Left lobe of liver (tissue), 2 donors: Measurements from ENCODE around the gene TFF3. TPM values are rescaled to one million over a fixed set of nuclear protein-coding genes. Genes with fewer than 3 reads are reported as not detected.

Experiments used
- ATAC-seq: fragments of 200-7000 bp; cut with Tn5 transposase; one replicate; pipeline ENCODE4 v1.9.1; 2020; ENCODE audit warnings: mild to moderate bottlenecking, moderate library complexity
- DNase-seq: peaks from one replicate; pipeline ENCODE4 v3.0.0-alpha.2; 2020; ENCODE audit warnings: low spot score
- total RNA-seq: library from RNA; stranded (reverse); gene quantifications from one replicate; pipeline ENCODE4 v1.2.1, GENCODE V29; 2021
- donor health status: DM: no; HTN: no; CAD: no; lungs with moderate emphysema.
- donor health status: DM: no; HTN: yes; CAD: no.

Gene TFF3
- total RNA-seq, 1 donor from 2014 or later = 4.1 TPM

- ATAC-seq (no peak), DNase-seq (no peak)
Measured at GRCh38 chr21:42272984-42273600, 42.1 kb downstream of the TFF3 start.

DNA sequence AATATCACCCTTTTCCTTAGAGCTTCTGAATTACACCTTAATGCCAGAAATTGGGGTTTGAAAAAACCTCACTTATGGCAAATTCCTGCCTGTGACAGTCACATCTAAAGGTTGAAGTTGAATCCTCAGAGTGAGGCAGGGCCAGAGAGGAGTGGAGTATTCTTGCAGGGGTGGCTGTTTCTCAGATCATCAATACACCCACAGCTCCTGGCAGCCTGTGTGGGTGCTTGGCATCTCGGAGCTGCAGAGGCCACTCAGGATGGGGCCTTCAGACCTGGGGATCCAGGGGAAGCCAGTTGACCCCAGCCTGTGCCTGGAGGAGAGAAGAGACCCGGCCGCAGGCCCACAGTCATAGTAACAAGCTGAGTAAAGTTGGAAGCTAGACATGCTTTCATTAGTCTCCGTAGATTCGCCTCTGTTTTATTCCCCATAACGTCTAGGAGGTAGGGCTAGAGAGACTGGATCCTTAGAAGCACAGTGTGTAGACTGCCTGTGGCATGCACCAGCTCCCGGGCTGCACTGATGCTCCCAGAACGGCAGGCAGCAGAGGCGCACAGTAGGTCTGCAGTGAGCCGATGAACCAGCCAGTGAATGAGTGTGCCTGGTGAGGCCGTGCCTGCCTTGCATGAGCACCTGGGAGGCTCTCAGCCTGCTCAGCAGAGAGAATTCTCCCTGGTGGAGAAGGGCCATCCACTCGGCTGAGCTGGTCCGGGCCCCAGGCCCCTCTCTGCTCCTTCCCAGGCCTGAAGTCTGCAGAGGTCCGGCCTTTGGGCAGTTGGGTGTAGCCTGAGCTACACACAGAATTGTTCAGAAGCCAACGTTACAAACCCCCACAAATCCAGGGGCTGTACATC, 42.9 kb downstream of the TFF3 start:
- ATAC-seq = no peak
- DNase-seq = no peak

- DNase-seq = no peak
- no peak for ATAC-seq
Measured at GRCh38 chr21:42271065-42271464, 44.1 kb downstream of the TFF3 start.

DNA sequence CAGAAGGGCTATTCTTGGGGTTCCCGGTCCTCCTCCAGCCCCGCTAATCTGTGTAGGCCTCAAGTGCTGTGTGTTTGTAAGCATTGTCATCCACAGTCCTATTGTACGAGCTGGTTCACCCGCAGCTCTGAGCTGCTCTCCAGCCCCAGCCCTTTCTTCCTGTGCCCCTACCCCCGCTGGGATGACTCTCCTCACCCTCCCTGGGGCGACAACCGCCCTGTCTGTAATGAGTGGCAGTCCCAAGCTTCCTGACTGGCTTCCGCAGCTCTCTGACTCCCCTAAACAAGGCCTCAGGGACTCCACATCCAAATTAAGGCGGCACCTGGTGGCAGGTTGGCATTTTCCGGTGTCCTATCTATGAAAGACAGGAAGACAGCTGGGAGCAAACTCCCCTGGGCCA, 45.8 kb downstream of the TFF3 start:
- DNase-seq (no peak), ATAC-seq (no peak)

GRCh38 chr21:42266971-42267556, 48.1 kb downstream of the TFF3 start:
- no peak for ATAC-seq
- no peak for DNase-seq

- no peak for DNase-seq
- ATAC-seq = no peak
Measured at GRCh38 chr21:42265231-42265812, 49.9 kb downstream of the TFF3 start.

GRCh38 chr21:42264245-42265195, 50.7 kb downstream of the TFF3 start:
- ATAC-seq = no peak
- DNase-seq = no peak

DNA sequence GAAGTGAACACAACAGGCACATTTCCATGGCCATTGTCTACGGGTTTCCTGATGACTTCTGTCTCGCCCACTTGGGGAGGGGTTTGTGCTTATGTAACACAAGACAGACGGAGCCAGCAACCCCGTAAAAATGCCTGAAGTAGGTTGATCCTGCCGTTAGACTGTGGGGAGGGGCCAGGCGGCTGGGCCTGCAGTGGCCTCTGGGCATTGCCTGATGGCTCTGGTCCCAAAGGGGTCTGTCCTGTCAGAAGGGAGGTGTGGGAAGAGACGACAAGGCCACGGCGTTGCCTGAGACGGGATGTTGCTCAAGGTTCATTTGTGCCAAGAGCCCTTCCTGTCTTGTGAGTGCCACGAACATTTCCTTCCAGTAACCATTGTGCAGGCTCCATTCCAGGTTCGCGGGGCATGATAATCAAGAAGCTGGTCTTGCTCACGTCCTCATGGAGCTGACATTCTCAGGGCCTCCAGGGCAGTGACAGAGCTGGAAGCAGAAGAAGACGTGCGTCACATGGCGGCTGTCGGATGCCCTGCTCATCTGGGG, 51.5 kb downstream of the TFF3 start:
- peak; percentile 54 for ATAC-seq

DNA sequence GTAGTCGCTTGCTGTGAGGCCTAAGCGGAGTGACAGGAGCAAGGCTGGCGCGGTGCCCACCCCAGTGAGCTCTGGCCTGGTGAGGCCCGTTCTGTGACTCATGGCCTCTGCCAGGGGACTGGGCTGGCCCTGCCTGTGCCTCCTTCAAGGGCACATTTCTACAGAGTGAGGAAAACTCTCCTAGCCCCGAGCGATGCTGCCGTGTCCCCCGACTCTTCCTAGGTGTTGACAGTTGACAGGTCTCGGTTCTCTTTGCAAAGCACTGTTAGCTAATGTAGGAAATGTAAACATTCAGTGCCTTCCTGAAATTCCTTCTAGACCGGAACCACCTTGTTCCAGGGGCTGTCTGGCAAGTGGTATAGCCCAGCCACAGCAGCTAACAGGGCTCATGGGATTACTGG, 52.4 kb downstream of the TFF3 start:
- ATAC-seq (peak; percentile 24), DNase-seq (no peak)

More for the DNA sequence above, 51.5 kb downstream of the TFF3 start:
- DNase-seq = peak; percentile 57

GRCh38 chr21:42261829-42262200, 53.4 kb downstream of the TFF3 start:
- no peak for DNase-seq
- ATAC-seq = no peak

Other genes starting within 250 kb of the TFF3 start
- 0.18 TPM for gene UMODL1, start 244.1 kb downstream of the TFF3 start, total RNA-seq
- 4.7 TPM for gene ABCG1, start 96.3 kb downstream of the TFF3 start, total RNA-seq
- gene TFF2, start 35.6 kb upstream of the TFF3 start, total RNA-seq = 0.25 TPM
- gene TFF1, start 51.1 kb upstream of the TFF3 start, total RNA-seq = 0.83 TPM
- 1.0 TPM for gene TMPRSS3, start 80.6 kb upstream of the TFF3 start, total RNA-seq
- 0.20 TPM for gene UBASH3A, start 88.5 kb upstream of the TFF3 start, total RNA-seq
- gene RSPH1, start 180.8 kb upstream of the TFF3 start, total RNA-seq = 0.33 TPM
- gene SLC37A1, start 198.4 kb upstream of the TFF3 start, total RNA-seq = 5.0 TPM